HG02798 (cell line): ENCODE measurements around the gene CFAP100.

Source experiments
- ATAC-seq: cut with Tn5 transposase; IDR thresholded peaks from one replicate; pipeline ENCODE4 v1.9.1; 2021; ENCODE audit warnings: mild to moderate bottlenecking; ENCODE audit not compliant: unreplicated experiment, poor library complexity

The CFAP100 gene

GRCh38 chr3:126474498-126475412, 80.0 kb downstream of the CFAP100 start:
- peak; percentile 18 for ATAC-seq

DNA sequence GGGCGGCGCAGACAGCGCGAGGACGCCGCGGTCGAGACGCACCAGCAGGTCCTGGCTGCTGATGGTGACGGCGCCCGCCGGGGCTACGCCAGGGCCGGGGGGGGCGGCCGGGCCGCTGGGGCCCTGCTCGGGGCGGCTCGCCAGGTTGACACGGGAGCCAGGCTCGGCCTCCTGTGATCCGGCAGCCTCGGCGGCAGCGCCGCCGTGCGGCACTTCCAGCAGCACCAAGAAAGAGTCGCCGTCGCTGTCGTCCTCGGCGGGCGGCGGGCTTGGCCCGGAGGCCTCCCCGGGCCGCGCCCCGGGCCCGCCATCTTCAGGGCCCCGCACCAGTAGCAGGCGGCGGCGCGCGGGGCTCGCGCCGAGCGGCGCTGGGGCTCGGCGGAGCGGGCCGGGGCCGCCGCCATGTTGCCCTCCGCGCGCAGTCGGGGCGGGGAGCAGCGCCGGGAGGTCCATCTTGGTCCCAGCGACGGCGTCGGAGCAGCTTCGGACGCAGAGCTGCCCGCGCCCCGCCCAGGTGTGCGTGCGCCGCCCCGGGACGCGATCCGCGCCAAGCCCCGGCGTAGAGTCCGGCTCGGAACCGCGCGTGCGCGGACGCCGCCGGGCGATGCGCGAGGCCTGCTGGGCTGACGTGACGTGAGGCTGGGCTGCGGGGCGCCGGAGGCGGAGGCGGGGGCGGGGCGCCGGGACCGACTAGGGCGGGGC, 80.9 kb downstream of the CFAP100 start, which contains the start of gene ZXDC:
ZXDC (minus strand) TSS at position 479 of the 702 bp plus-strand sequence; CDS start at position 453, 26 bp downstream.
- ATAC-seq: peak; percentile 88

GRCh38 chr3:126476166-126477060, 81.7 kb downstream of the CFAP100 start:
- ATAC-seq: peak; percentile 29

- no peak for ATAC-seq
Observed at GRCh38 chr3:126477061-126477380, 82.3 kb downstream of the CFAP100 start.

GRCh38 chr3:126478581-126479310, 84.0 kb downstream of the CFAP100 start:
- no peak for ATAC-seq

GRCh38 chr3:126479642-126480041, 84.9 kb downstream of the CFAP100 start:
- no peak for ATAC-seq

GRCh38 chr3:126480206-126480605, 85.5 kb downstream of the CFAP100 start:
- no peak for ATAC-seq

DNA sequence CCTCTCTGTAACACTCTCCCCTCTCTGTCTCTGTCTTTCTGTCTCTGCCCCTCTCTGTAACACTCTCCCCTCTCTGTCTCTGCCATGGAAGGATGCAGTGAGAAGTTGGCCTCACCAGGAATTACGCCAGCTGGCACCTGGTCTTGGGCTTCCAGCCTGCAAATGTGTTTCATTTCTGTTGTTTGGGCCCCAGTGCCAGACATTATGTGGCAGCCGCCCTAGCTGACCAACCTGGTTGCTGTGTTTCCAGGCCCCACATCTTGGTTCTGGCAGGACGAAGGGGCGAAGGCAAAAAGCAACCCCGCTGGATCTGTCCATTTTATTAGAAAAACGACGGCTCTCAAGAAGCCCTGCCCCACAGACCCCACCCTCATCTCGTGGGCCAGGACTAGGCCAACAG, 86.2 kb downstream of the CFAP100 start:
- no peak for ATAC-seq

DNA sequence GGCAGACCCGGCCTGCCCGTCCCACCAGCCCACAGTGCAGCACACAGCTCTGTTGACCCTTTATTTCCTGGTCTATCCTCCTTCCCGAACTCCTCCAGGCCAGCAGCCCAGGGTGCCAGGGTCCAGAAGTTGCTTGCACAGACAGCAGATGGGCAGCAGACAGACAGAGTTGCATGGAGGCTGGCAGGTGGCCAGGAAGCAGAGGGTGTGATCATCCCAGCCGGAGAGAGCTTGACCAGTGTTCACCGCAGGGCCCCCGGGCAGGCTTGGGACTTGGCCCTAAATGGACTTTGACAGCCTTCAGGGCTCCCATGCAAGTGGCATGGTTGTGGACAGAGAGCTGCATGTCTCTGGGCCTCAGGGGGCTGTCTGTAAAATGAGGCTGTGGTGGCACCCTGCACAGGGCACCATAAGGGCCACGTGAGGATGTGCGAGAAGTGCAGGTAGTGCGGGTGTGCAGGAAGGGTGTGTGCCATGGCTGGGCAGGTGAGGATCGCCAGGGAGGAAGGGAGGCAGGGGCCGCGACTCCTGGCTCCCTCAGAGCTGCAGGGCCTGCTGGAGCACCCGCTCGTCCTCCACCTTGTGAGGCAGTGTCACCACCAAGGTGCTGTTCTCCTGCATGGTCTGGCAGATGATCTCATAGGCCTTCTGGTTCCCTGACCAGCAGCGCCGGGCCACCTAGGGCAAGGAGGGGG, 87.2 kb downstream of the CFAP100 start:
- no peak for ATAC-seq

DNA sequence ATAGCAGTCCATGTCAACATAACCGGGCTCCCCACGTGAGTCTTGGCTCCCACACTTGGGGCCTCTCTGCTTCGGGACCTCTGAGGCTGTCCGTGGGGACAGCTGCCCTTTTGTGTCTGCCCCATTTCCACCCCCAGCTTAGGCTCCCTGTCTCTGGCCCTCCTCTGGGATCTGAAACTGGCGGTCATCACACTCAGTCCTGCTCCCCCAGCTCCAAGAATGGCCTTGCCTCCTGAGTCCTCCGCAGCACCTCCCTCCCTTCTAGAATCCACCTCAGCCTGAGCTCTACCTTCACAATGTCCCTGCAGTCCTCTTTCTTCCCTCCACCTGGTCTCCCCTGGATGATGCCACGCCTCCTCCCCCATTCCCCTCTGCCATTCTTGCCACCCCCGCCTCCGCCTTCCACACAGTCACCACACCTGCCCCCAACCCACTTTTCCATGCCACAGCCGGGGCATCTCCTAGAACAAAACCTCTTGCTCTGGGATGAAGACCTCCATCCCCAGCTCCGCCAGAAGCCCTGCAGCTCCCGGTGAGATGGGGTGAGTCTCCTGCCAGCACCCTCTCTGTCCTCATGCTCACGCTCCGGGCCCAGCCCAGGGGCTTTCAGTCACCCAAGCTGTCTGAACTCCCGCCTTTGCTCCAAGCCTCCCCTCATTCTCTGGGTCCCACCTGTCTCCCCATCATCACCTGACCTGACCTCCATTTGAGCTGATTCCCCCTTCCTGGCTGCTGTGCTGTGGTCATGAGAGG, 88.0 kb downstream of the CFAP100 start:
- no peak for ATAC-seq

DNA sequence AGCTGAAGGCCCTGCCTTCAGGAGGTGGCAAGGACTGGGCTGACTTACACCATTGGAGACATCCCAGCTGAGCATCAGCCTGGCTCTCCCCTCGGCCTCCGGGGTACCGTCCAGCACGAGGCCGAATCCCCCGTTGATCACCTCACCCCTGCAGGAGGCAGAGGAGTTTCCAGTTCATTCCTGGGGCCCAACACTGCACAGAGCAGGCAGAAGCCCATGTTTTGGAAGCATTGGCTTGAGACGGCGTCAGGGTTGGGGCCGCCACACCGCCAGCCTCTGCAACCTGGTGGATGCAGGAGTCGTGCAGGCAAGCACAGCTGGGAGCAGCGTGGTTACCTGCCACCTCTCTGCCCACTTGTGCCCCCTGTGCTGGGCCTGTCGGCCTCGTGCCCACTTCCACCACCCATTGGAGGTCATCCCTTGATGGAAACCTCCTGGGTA, 88.6 kb downstream of the CFAP100 start:
- ATAC-seq: no peak

DNA sequence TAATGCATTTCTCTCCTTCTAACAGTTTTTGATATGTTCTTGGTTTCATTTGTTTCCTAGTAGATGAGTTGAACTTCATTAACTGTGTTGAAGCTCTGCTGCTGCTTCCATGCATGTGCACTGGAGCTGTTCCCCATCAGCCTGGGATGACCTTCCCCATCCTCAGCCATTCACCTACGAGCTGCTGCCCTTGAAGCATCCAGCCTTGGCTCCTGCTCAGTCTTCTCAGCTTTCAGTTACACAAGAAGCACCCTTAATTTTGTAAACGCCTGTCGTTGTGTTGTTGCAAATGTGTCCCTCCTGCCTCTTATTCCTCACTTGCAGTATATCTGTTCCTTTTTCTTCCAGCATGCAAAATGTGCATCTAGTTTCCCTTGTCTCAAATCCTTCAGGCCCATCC, 89.4 kb downstream of the CFAP100 start:
- no peak for ATAC-seq

GRCh38 chr3:126484662-126485061, 90.0 kb downstream of the CFAP100 start:
- ATAC-seq: no peak

DNA sequence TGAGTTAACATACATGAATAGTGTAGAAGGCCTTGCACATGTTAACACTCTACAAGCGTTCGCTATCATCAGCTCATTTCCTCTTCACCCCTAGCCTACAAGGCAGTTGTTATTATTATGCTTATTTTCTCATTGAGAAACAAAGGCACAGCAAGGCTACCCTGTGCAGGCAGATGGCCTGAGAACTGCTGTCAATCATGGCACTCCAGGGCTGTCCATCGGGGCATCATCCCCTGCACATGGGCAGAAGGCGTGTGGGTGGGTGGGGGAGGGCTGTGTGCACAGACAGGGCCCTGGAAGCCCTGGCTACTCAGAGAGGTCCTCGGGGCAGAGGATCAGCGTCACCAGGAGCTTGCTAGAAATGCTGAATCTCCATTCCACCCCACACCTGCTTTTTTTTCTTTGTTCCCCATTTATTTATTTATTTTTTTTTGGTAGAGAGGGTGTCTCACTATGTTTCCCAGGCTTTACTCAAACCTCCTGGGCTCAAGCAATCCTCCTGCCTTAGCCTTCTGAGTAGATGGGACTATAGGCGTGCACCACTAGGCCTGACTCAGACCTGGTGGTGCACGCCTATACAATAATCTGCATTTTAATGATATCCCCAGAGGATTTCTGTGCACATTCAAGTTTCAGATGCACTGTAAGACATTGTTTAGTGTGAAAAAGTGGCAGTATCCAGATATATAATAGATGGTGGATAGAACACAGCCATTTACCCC, 90.6 kb downstream of the CFAP100 start:
- no peak for ATAC-seq

DNA sequence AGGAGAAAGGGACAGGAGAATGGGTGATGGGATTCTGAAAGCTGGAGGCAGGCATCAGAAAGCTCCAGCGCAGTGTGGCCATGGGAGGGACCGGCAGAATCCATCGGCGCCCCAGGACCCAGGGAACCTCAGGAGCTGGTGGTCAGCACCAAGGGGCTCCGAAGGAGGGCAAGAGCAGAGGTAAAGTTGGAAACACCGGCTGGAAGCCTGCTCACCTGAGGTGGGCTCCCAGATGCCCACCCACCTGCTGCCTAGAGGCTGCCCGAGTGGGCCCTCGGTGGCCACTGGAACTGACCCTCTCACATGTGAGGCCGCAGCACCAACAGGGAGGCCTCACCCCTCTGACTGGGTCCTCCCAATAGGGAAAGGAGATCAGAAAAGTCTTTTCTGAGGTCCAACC, 91.2 kb downstream of the CFAP100 start:
- ATAC-seq: no peak
